Measurements from ENCODE around the gene HOXD9. TPM values are rescaled to one million over a fixed set of nuclear protein-coding genes. Genes with fewer than 3 reads are reported as not detected.

HOXD9 gene
- polyA plus RNA-seq, 1 donor (not counting 4 experiments of a cell fraction or from before 2014, with no cell fraction given): not detected

DNA sequence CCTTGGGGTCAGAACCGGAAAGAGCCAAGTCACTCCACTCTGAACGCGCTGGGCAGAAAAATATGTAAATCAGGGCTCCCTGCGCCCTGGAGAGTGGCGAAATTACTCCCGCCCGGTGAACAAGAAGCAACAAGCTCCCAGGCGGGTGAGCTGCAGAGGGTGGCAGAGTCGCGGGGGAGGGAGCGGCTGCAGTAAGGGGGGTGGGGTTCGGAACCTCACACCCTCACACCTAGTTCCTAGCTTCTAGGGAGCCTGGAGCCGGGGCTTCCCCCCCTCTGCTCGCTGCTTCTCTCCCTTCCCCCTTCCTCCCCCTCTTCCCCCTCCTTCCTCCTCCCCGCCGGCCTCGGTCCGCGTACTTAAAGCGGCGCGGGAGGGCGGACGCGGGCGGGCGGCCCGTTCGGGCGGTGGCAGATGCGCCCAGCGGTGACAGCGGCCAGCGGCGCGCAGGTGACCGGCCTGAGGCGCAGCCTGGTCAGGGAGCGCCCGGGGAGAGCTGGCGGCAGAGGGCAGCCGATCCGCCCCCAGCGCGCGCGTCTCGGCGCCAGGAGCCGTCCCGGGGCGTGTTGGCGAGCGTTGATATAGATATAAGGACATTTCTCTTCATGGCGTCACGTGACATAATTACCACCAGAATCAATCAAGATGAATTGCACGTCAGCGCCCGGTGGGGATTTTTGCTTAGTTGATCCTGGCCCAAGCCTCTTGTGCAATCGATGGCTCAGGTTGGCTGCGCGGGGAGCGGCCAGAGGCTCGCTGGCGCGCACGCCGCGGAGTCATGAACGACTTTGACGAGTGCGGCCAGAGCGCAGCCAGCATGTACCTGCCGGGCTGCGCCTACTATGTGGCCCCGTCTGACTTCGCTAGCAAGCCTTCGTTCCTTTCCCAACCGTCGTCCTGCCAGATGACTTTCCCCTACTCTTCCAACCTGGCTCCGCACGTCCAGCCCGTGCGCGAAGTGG lies 15.7 kb upstream of the HOXD9 start, which contains the start of gene HOXD11:
HOXD11 (plus strand) TSS at position 700 of the 959 bp plus-strand sequence; CDS start at position 776, 76 bp downstream.
- DNase-seq (ENCODE audit: low read depth, low spot score): no peak
- Histone ChIP-seq H3K9me1 (ENCODE audit: control insufficient read depth, extremely low read depth, insufficient read depth, low read length) (no peaks in the 10 kb centered on the region), H3K27ac (ENCODE audit: control insufficient read depth, insufficient read depth, low read length) (no peak within 1 kb of the TSS), H2AFZ (ENCODE audit: control insufficient read depth, low read length) (no peak within 1 kb of the TSS), H4K20me1 (ENCODE audit: control insufficient read depth, extremely low read depth, insufficient read depth, low read length) (peaks cover 2% of the 10 kb centered on the region), H3K4me2 (ENCODE audit: control insufficient read depth, extremely low read depth, insufficient read depth, low read depth, low read length) (peak within 1 kb of the TSS; percentile 56), H3K9me3 (ENCODE audit: control insufficient read depth, low read depth, low read length) (no peaks in the 10 kb centered on the region), H3K36me3 (ENCODE audit: control insufficient read depth in 2 of 2, extremely low read depth in 1 of 2, insufficient read depth in 2 of 2, low read length in 2 of 2) (no peaks in the 10 kb centered on the region), H3K9ac (ENCODE audit: control insufficient read depth, extremely low read depth, insufficient read depth, low read length) (no peak within 1 kb of the TSS), H3K4me3 (ENCODE audit: control insufficient read depth in 2 of 3, extremely low read depth in 1 of 3, insufficient read depth in 2 of 3, low read depth in 1 of 3, low read length in 3 of 3) (peak within 1 kb of the TSS; percentile 14 to 48 (median 43)), H3K27me3 (ENCODE audit: control insufficient read depth, extremely low read depth, insufficient read depth, low read length) (peaks cover 94% of the 10 kb centered on the region), H3K79me2 (ENCODE audit: control insufficient read depth, insufficient read depth, low read length) (no peaks in the 10 kb centered on the region), H3K4me1 (ENCODE audit: control insufficient read depth, extremely low read depth, insufficient read depth, low read length) (peaks cover 5% of the 10 kb centered on the region)
- TF ChIP-seq, protein P1, sequence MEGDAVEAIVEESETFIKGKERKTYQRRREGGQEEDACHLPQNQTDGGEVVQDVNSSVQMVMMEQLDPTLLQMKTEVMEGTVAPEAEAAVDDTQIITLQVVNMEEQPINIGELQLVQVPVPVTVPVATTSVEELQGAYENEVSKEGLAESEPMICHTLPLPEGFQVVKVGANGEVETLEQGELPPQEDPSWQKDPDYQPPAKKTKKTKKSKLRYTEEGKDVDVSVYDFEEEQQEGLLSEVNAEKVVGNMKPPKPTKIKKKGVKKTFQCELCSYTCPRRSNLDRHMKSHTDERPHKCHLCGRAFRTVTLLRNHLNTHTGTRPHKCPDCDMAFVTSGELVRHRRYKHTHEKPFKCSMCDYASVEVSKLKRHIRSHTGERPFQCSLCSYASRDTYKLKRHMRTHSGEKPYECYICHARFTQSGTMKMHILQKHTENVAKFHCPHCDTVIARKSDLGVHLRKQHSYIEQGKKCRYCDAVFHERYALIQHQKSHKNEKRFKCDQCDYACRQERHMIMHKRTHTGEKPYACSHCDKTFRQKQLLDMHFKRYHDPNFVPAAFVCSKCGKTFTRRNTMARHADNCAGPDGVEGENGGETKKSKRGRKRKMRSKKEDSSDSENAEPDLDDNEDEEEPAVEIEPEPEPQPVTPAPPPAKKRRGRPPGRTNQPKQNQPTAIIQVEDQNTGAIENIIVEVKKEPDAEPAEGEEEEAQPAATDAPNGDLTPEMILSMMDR (optimal IDR thresholded peaks at IDR 0.05 in 1 of 3, IDR thresholded peaks at IDR 0.05 in 1 of 3, conservative IDR thresholded peaks at IDR 0.05 in 1 of 3; ENCODE audit: extremely low read depth in 1 of 3, insufficient read depth in 2 of 3, low read length in 3 of 3): no peak
- peak; percentile 98 for TF ChIP-seq EZH2 (IDR thresholded peaks at IDR 0.05; ENCODE audit: low read length)
- dilution Hi-C loops (cut with MboI; ENCODE audit: extremely low pct_ligation_motif_present, low sequenced_read_pairs): no loop called here
- FAIRE-seq: no peak

DNA sequence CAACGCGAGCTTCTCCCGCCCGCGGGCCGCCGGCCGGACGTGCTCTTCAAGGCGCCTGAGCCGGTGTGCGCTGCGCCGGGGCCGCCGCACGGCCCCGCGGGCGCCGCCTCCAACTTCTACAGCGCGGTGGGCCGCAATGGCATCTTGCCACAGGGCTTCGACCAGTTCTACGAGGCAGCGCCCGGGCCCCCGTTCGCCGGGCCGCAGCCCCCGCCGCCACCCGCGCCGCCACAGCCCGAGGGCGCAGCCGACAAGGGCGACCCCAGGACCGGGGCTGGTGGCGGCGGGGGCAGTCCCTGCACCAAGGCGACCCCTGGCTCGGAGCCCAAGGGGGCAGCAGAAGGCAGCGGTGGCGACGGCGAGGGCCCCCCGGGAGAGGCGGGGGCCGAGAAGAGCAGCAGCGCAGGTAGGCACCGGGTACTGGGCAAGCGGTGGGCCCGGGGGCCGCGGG lies 14.8 kb upstream of the HOXD9 start:
- Histone ChIP-seq H3K4me3 (ENCODE audit: control insufficient read depth in 2 of 3, extremely low read depth in 1 of 3, insufficient read depth in 2 of 3, low read depth in 1 of 3, low read length in 3 of 3) (no peak overlapping the region), H3K4me2 (ENCODE audit: control insufficient read depth, extremely low read depth, insufficient read depth, low read depth, low read length) (no peak overlapping the region), H3K36me3 (ENCODE audit: control insufficient read depth in 2 of 2, extremely low read depth in 1 of 2, insufficient read depth in 2 of 2, low read length in 2 of 2) (no peaks in the 10 kb centered on the region), H3K9me1 (ENCODE audit: control insufficient read depth, extremely low read depth, insufficient read depth, low read length) (no peaks in the 10 kb centered on the region), H2AFZ (ENCODE audit: control insufficient read depth, low read length) (no peak overlapping the region), H4K20me1 (ENCODE audit: control insufficient read depth, extremely low read depth, insufficient read depth, low read length) (peaks cover 2% of the 10 kb centered on the region), H3K27ac (ENCODE audit: control insufficient read depth, insufficient read depth, low read length) (no peak overlapping the region), H3K79me2 (ENCODE audit: control insufficient read depth, insufficient read depth, low read length) (no peaks in the 10 kb centered on the region), H3K4me1 (ENCODE audit: control insufficient read depth, extremely low read depth, insufficient read depth, low read length) (peaks cover 5% of the 10 kb centered on the region), H3K27me3 (ENCODE audit: control insufficient read depth, extremely low read depth, insufficient read depth, low read length) (peaks cover 95% of the 10 kb centered on the region), H3K9ac (ENCODE audit: control insufficient read depth, extremely low read depth, insufficient read depth, low read length) (no peak overlapping the region), H3K9me3 (ENCODE audit: control insufficient read depth, low read depth, low read length) (no peaks in the 10 kb centered on the region)
- no peak for DNase-seq (ENCODE audit: low read depth, low spot score)
- TF ChIP-seq, protein P1 (optimal IDR thresholded peaks at IDR 0.05 in 1 of 3, IDR thresholded peaks at IDR 0.05 in 1 of 3, conservative IDR thresholded peaks at IDR 0.05 in 1 of 3; ENCODE audit: extremely low read depth in 1 of 3, insufficient read depth in 2 of 3, low read length in 3 of 3): no peak
- no peak for TF ChIP-seq EZH2 (IDR thresholded peaks at IDR 0.05; ENCODE audit: low read length)
- no peak for FAIRE-seq
- dilution Hi-C loops (cut with MboI; ENCODE audit: extremely low pct_ligation_motif_present, low sequenced_read_pairs): no loop called here
